ENCODE results near the gene DNAJB7. TPM values are rescaled to one million over a fixed set of nuclear protein-coding genes. Genes with fewer than 3 reads are reported as not detected.

DNAJB7 gene
- total and polyA plus RNA-seq, 2 of the 13 experiments (the other 11 are each of a cell fraction or from before 2014, with no cell fraction given): not detected

DNA sequence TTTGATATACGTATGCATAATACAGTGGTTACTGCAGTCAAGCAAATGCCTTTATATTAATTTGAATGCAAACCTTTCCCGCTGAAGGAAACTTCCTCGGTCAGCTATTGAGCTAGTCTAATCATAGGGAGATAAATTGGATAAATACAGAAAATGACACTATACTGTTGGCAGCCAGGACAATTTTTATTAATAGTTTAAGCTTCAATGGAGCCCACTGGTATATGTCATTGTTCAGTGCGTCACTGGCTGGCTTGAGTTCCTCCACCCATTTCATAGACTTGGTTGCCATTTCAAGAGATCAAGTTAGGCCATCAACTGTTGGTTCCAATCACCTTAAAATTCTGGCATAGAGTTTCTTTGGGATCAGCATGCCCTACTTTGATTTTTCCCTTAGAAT lies 32.5 kb upstream of the DNAJB7 start:
- Histone ChIP-seq H3K9ac (ENCODE audit: insufficient read depth, low read depth, low read length) (no peak overlapping the region), H4K20me1 (ENCODE audit: insufficient read depth, low read length) (no peaks in the 10 kb centered on the region), H3K4me1 (ENCODE audit: insufficient read depth, low read length) (no peaks in the 10 kb centered on the region), H3K4me2 (ENCODE audit: low read depth, low read length) (no peak overlapping the region), H2AFZ (ENCODE audit: low read length) (no peak overlapping the region), H3K79me2 (ENCODE audit: insufficient read depth, low read length) (no peaks in the 10 kb centered on the region), H3K36me3 (replicated peaks in 1 of 2; ENCODE audit: control insufficient read depth in 1 of 2, insufficient read depth in 2 of 2, low read length in 2 of 2) (no peaks in the 10 kb centered on the region; a peak in 1 of 5 replicates), H3K9me3 (ENCODE audit: low read length) (no peaks in the 10 kb centered on the region), H3K27me3 (ENCODE audit: control insufficient read depth in 1 of 2, insufficient read depth in 2 of 2, low read length in 2 of 2) (no peaks in the 10 kb centered on the region), H3K4me3 (replicated peaks in 1 of 3; ENCODE audit: insufficient read depth in 1 of 3, low read depth in 2 of 3, low read length in 3 of 3) (no peak overlapping the region), H3K27ac (ENCODE audit: extremely low read length, insufficient read depth, low read length) (no peak overlapping the region)
- POLR2A ChIA-PET: no interaction called here
- ATAC-seq (no peak), DNase-seq (ENCODE audit: low spot score) (no peak), FAIRE-seq (no peak)
- 95% methylated on average over 4 of the region's 4 CpGs for WGBS (ENCODE audit: low lambda C conversion rate)
- in situ Hi-C loops (cut with HindIII; ENCODE audit: extremely low pct_ligation_motif_present, low pct_unique_long_range_greater_than_20kb): loop anchor here (10.0 kb wide), 1 partner anchor 210 kb away; no protein-coding TSS in a partner anchor
- TF ChIP-seq, protein P1, sequence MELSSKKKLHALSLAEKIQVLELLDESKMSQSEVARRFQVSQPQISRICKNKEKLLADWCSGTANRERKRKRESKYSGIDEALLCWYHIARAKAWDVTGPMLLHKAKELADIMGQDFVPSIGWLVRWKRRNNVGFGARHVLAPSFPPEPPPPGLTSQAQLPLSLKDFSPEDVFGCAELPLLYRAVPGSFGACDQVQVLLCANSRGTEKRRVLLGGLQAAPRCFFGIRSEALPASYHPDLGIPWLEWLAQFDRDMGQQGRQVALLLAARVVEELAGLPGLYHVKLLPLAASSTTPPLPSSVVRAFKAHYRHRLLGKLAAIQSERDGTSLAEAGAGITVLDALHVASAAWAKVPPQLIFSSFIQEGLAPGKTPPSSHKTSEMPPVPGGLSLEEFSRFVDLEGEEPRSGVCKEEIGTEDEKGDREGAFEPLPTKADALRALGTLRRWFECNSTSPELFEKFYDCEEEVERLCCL (CRISPR knock-in tag; IDR thresholded peaks at IDR 0.05; ENCODE audit: borderline replicate concordance): no peak
- TF ChIP-seq ZNF570 (CRISPR knock-in tag; IDR thresholded peaks at IDR 0.05; ENCODE audit: borderline replicate concordance) (no peak), NFATC3 (CRISPR knock-in tag; IDR thresholded peaks at IDR 0.05) (no peak), NR2F2 (IDR thresholded peaks at IDR 0.05; ENCODE audit: borderline replicate concordance, low read depth) (no peak), ZNF772 (CRISPR knock-in tag; IDR thresholded peaks at IDR 0.05) (no peak), ZMYM2 (CRISPR knock-in tag; IDR thresholded peaks at IDR 0.05) (no peak), SAP130 (CRISPR knock-in tag; IDR thresholded peaks at IDR 0.05; ENCODE audit: low read depth) (no peak), ZNF766 (CRISPR knock-in tag; IDR thresholded peaks at IDR 0.05; ENCODE audit: borderline replicate concordance) (no peak), ZNF547 (CRISPR knock-in tag; IDR thresholded peaks at IDR 0.05) (no peak), SNAPC2 (CRISPR knock-in tag; IDR thresholded peaks at IDR 0.05) (no peak), NFYC (CRISPR knock-in tag; IDR thresholded peaks at IDR 0.05) (no peak), RXRB (CRISPR knock-in tag; IDR thresholded peaks at IDR 0.05; ENCODE audit: borderline replicate concordance) (no peak)
- TF ChIP-seq, protein P2, sequence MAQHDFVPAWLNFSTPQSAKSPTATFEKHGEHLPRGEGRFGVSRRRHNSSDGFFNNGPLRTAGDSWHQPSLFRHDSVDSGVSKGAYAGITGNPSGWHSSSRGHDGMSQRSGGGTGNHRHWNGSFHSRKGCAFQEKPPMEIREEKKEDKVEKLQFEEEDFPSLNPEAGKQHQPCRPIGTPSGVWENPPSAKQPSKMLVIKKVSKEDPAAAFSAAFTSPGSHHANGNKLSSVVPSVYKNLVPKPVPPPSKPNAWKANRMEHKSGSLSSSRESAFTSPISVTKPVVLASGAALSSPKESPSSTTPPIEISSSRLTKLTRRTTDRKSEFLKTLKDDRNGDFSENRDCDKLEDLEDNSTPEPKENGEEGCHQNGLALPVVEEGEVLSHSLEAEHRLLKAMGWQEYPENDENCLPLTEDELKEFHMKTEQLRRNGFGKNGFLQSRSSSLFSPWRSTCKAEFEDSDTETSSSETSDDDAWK (CRISPR knock-in tag; IDR thresholded peaks at IDR 0.05): no peak
- TF ChIP-seq, protein P3, sequence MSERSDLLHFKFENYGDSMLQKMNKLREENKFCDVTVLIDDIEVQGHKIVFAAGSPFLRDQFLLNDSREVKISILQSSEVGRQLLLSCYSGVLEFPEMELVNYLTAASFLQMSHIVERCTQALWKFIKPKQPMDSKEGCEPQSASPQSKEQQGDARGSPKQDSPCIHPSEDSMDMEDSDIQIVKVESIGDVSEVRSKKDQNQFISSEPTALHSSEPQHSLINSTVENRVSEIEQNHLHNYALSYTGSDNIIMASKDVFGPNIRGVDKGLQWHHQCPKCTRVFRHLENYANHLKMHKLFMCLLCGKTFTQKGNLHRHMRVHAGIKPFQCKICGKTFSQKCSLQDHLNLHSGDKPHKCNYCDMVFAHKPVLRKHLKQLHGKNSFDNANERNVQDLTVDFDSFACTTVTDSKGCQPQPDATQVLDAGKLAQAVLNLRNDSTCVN (CRISPR knock-in tag; IDR thresholded peaks at IDR 0.05; ENCODE audit: borderline replicate concordance): no peak
- TF ChIP-seq, protein P4, sequence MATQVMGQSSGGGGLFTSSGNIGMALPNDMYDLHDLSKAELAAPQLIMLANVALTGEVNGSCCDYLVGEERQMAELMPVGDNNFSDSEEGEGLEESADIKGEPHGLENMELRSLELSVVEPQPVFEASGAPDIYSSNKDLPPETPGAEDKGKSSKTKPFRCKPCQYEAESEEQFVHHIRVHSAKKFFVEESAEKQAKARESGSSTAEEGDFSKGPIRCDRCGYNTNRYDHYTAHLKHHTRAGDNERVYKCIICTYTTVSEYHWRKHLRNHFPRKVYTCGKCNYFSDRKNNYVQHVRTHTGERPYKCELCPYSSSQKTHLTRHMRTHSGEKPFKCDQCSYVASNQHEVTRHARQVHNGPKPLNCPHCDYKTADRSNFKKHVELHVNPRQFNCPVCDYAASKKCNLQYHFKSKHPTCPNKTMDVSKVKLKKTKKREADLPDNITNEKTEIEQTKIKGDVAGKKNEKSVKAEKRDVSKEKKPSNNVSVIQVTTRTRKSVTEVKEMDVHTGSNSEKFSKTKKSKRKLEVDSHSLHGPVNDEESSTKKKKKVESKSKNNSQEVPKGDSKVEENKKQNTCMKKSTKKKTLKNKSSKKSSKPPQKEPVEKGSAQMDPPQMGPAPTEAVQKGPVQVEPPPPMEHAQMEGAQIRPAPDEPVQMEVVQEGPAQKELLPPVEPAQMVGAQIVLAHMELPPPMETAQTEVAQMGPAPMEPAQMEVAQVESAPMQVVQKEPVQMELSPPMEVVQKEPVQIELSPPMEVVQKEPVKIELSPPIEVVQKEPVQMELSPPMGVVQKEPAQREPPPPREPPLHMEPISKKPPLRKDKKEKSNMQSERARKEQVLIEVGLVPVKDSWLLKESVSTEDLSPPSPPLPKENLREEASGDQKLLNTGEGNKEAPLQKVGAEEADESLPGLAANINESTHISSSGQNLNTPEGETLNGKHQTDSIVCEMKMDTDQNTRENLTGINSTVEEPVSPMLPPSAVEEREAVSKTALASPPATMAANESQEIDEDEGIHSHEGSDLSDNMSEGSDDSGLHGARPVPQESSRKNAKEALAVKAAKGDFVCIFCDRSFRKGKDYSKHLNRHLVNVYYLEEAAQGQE (IDR thresholded peaks at IDR 0.05; ENCODE audit: borderline replicate concordance in 1 of 2, low read depth in 1 of 2, low read length in 2 of 2): no peak
- BruUV-seq (replicated peaks): no TSS peak
- intact Hi-C loops (cut with micrococcal nuclease; ENCODE audit: unreplicated experiment): no loop called here
- CTCF ChIA-PET (ENCODE audit: low intra/inter-chr PET ratio, low total read pairs): no interaction called here

All from HepG2 (cell line).